Endothelial cell of umbilical vein (primary cell): Measurements from ENCODE around the gene MYH11.

Experiments
- POLR2A ChIP-seq: IDR thresholded peaks from 2 replicates; pipeline ENCODE4 v1.6.1; 2012; ENCODE audit warnings: low read depth, mild to moderate bottlenecking, control low read depth, low read length
- POLR2AphosphoS5 ChIP-seq: IDR thresholded peaks from 2 replicates; pipeline ENCODE4 v1.6.1; 2012; ENCODE audit warnings: low read depth, mild to moderate bottlenecking, control low read depth, low read length, moderate library complexity; ENCODE audit not compliant: insufficient read depth
- TF ChIP-seq, protein P1 (sequence below), 2 donors: IDR thresholded peaks; 1 replicate in 1 of 2; 2 replicates in 1 of 2; pipeline ENCODE4 v1.5.1; 2011; ENCODE audit warnings: low read length in 2 of 2, mild to moderate bottlenecking in 2 of 2, moderate library complexity in 2 of 2, control low read depth in 1 of 2, inconsistent platforms in 1 of 2, low read depth in 1 of 2; ENCODE audit not compliant: insufficient read depth in 1 of 2; ENCODE audit errors: extremely low read depth in 1 of 2

- no peak for TF ChIP-seq POLR2A
- TF ChIP-seq, protein P1, sequence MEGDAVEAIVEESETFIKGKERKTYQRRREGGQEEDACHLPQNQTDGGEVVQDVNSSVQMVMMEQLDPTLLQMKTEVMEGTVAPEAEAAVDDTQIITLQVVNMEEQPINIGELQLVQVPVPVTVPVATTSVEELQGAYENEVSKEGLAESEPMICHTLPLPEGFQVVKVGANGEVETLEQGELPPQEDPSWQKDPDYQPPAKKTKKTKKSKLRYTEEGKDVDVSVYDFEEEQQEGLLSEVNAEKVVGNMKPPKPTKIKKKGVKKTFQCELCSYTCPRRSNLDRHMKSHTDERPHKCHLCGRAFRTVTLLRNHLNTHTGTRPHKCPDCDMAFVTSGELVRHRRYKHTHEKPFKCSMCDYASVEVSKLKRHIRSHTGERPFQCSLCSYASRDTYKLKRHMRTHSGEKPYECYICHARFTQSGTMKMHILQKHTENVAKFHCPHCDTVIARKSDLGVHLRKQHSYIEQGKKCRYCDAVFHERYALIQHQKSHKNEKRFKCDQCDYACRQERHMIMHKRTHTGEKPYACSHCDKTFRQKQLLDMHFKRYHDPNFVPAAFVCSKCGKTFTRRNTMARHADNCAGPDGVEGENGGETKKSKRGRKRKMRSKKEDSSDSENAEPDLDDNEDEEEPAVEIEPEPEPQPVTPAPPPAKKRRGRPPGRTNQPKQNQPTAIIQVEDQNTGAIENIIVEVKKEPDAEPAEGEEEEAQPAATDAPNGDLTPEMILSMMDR (IDR thresholded peaks at IDR 0.05; ENCODE audit: extremely low read depth in 1 of 2, insufficient read depth in 1 of 2, low read depth in 1 of 2, low read length in 2 of 2), result no peak
- no peak for TF ChIP-seq POLR2AphosphoS5
Measured at GRCh38 chr16:15807603-15808009, 49.2 kb downstream of the MYH11 start.
